Stimulated activated CD8-positive, alpha-beta memory T cell treated with anti-CD3 and anti-CD28 coated beads, Interleukin-2, amount 100 ng/mL, for 1 hour (primary cell): Measurements from ENCODE around the gene PWWP2B.
"Not testable (repeated sequence)": the region's sequence is repeated elsewhere in the genome, so short reads cannot be mapped to it uniquely, and the experiment has no call there.

Source experiments
- DNase-seq, 2 donors: peaks; one replicate each; pipeline ENCODE4 v3.0.0-alpha.2; 2020; ENCODE audit warnings: low read depth in 2 of 2

Gene PWWP2B

GRCh38 chr10:132433671-132434340 is 36.8 kb downstream of the PWWP2B start:
- DNase-seq = no peak

- peak in 1 of 2 donors; percentile 30 for DNase-seq
Measured at GRCh38 chr10:132434405-132435005, 37.5 kb downstream of the PWWP2B start.

- DNase-seq = not testable (repeated sequence)
Measured at GRCh38 chr10:132435320-132435719, 38.3 kb downstream of the PWWP2B start.

- not testable (repeated sequence) for DNase-seq
Measured at GRCh38 chr10:132436096-132436495, 39.1 kb downstream of the PWWP2B start.

- DNase-seq = no peak
Measured at GRCh38 chr10:132436861-132437410, 39.9 kb downstream of the PWWP2B start.

- no peak for DNase-seq
Measured at GRCh38 chr10:132437541-132437950, 40.5 kb downstream of the PWWP2B start.

- DNase-seq = no peak
Measured at GRCh38 chr10:132438091-132439024, 41.4 kb downstream of the PWWP2B start.

GRCh38 chr10:132439025-132439388 is 42.0 kb downstream of the PWWP2B start:
- no peak for DNase-seq

GRCh38 chr10:132439424-132440163 is 42.6 kb downstream of the PWWP2B start:
- no peak for DNase-seq

- DNase-seq = no peak
Measured at GRCh38 chr10:132440791-132441565, 44.0 kb downstream of the PWWP2B start.

GRCh38 chr10:132441818-132442524 is 45.0 kb downstream of the PWWP2B start:
- DNase-seq = no peak

- DNase-seq = no peak
Measured at GRCh38 chr10:132442636-132443035, 45.6 kb downstream of the PWWP2B start.

- peak; percentile 50 to 61 for DNase-seq
Measured at GRCh38 chr10:132443605-132443982, 46.6 kb downstream of the PWWP2B start.

- no peak for DNase-seq
Measured at GRCh38 chr10:132443983-132444876, 47.2 kb downstream of the PWWP2B start.

- DNase-seq = no peak
Measured at GRCh38 chr10:132444877-132445351, 47.9 kb downstream of the PWWP2B start.

- no peak for DNase-seq
Measured at GRCh38 chr10:132445516-132446194, 48.7 kb downstream of the PWWP2B start.

- DNase-seq = no peak
Measured at GRCh38 chr10:132446195-132446581, 49.2 kb downstream of the PWWP2B start.
